ENCODE data around the gene FGF14.

FGF14 gene

GRCh38 chr13:101946401-101946800 lies 455.4 kb downstream of the FGF14 start:
- Histone ChIP-seq H3K4me3 (ENCODE audit: insufficient read length, low read depth) (no peak overlapping the region), H3K9ac (ENCODE audit: insufficient read length, low read depth) (no peak overlapping the region), H3K36me3 (ENCODE audit: insufficient read depth, insufficient read length, low read length) (no peaks in the 10 kb centered on the region), H3K9me3 (ENCODE audit: insufficient read depth, low read length) (no peaks in the 10 kb centered on the region), H3K27me3 (ENCODE audit: insufficient read depth, insufficient read length) (no peaks in the 10 kb centered on the region), H3K4me1 (ENCODE audit: insufficient read depth, insufficient read length) (no peaks in the 10 kb centered on the region)
- TF ChIP-seq YY1 (IDR thresholded peaks at IDR 0.05; ENCODE audit: insufficient read depth, insufficient read length): no peak
- DNase-seq (ENCODE audit: low read depth, low spot score): no peak

- Histone ChIP-seq H3K9ac (ENCODE audit: insufficient read length, low read depth) (no peak overlapping the region), H3K4me1 (ENCODE audit: insufficient read depth, insufficient read length) (no peaks in the 10 kb centered on the region), H3K27me3 (ENCODE audit: insufficient read depth, insufficient read length) (no peaks in the 10 kb centered on the region), H3K4me3 (ENCODE audit: insufficient read length, low read depth) (no peak overlapping the region), H3K36me3 (ENCODE audit: insufficient read depth, insufficient read length, low read length) (no peaks in the 10 kb centered on the region), H3K9me3 (ENCODE audit: insufficient read depth, low read length) (no peaks in the 10 kb centered on the region)
- TF ChIP-seq SUZ12 (IDR thresholded peaks at IDR 0.05; ENCODE audit: extremely low read depth, insufficient read depth, insufficient read length) (no peak), YY1 (IDR thresholded peaks at IDR 0.05; ENCODE audit: insufficient read depth, insufficient read length) (no peak), ZNF274 (IDR thresholded peaks at IDR 0.05; ENCODE audit: low read depth, low read length) (no peak)
- DNase-seq (ENCODE audit: low read depth, low spot score): no peak
These were observed 456.4 kb downstream of the FGF14 start for GRCh38 chr13:101945435-101945834.

GRCh38 chr13:101944521-101944920 lies 457.3 kb downstream of the FGF14 start:
- no peaks in the 10 kb centered on the region for H3K36me3 ChIP-seq (ENCODE audit: insufficient read depth, insufficient read length, low read length)
- H3K27me3 ChIP-seq (ENCODE audit: insufficient read depth, insufficient read length): no peaks in the 10 kb centered on the region
- no peak overlapping the region for H3K9ac ChIP-seq (ENCODE audit: insufficient read length, low read depth)
- DNase-seq (ENCODE audit: low read depth, low spot score): no peak
- no peaks in the 10 kb centered on the region for H3K9me3 ChIP-seq (ENCODE audit: insufficient read depth, low read length)
- TF ChIP-seq SUZ12 (IDR thresholded peaks at IDR 0.05; ENCODE audit: extremely low read depth, insufficient read depth, insufficient read length): no peak
- no peak for TF ChIP-seq ZNF274 (IDR thresholded peaks at IDR 0.05; ENCODE audit: low read depth, low read length)
- TF ChIP-seq YY1 (IDR thresholded peaks at IDR 0.05; ENCODE audit: insufficient read depth, insufficient read length): no peak
- no peaks in the 10 kb centered on the region for H3K4me1 ChIP-seq (ENCODE audit: insufficient read depth, insufficient read length)
- H3K4me3 ChIP-seq (ENCODE audit: insufficient read length, low read depth): no peak overlapping the region

GRCh38 chr13:101942535-101943157 lies 459.2 kb downstream of the FGF14 start:
- H3K4me3 ChIP-seq (ENCODE audit: insufficient read length, low read depth): no peak overlapping the region
- TF ChIP-seq SUZ12 (IDR thresholded peaks at IDR 0.05; ENCODE audit: extremely low read depth, insufficient read depth, insufficient read length) (no peak), YY1 (IDR thresholded peaks at IDR 0.05; ENCODE audit: insufficient read depth, insufficient read length) (no peak), ZNF274 (IDR thresholded peaks at IDR 0.05; ENCODE audit: low read depth, low read length) (no peak)
- no peaks in the 10 kb centered on the region for H3K9me3 ChIP-seq (ENCODE audit: insufficient read depth, low read length)
- DNase-seq (ENCODE audit: low read depth, low spot score): no peak
- no peaks in the 10 kb centered on the region for H3K4me1 ChIP-seq (ENCODE audit: insufficient read depth, insufficient read length)
- no peaks in the 10 kb centered on the region for H3K36me3 ChIP-seq (ENCODE audit: insufficient read depth, insufficient read length, low read length)
- H3K9ac ChIP-seq (ENCODE audit: insufficient read length, low read depth): no peak overlapping the region
- no peaks in the 10 kb centered on the region for H3K27me3 ChIP-seq (ENCODE audit: insufficient read depth, insufficient read length)

- no peaks in the 10 kb centered on the region for H3K36me3 ChIP-seq (ENCODE audit: insufficient read depth, insufficient read length, low read length)
- H3K27me3 ChIP-seq (ENCODE audit: insufficient read depth, insufficient read length): no peaks in the 10 kb centered on the region
- DNase-seq (ENCODE audit: low read depth, low spot score): no peak
- H3K4me1 ChIP-seq (ENCODE audit: insufficient read depth, insufficient read length): no peaks in the 10 kb centered on the region
- H3K9me3 ChIP-seq (ENCODE audit: insufficient read depth, low read length): no peaks in the 10 kb centered on the region
- no peak overlapping the region for H3K4me3 ChIP-seq (ENCODE audit: insufficient read length, low read depth)
- H3K9ac ChIP-seq (ENCODE audit: insufficient read length, low read depth): no peak overlapping the region
- TF ChIP-seq SUZ12 (IDR thresholded peaks at IDR 0.05; ENCODE audit: extremely low read depth, insufficient read depth, insufficient read length) (no peak), ZNF274 (IDR thresholded peaks at IDR 0.05; ENCODE audit: low read depth, low read length) (no peak), YY1 (IDR thresholded peaks at IDR 0.05; ENCODE audit: insufficient read depth, insufficient read length) (no peak)
These were observed 459.8 kb downstream of the FGF14 start for GRCh38 chr13:101942038-101942437.

GRCh38 chr13:101941095-101941783 lies 460.6 kb downstream of the FGF14 start:
- Histone ChIP-seq H3K4me3 (ENCODE audit: insufficient read length, low read depth) (no peak overlapping the region), H3K4me1 (ENCODE audit: insufficient read depth, insufficient read length) (no peaks in the 10 kb centered on the region), H3K9ac (ENCODE audit: insufficient read length, low read depth) (no peak overlapping the region), H3K27me3 (ENCODE audit: insufficient read depth, insufficient read length) (no peaks in the 10 kb centered on the region), H3K36me3 (ENCODE audit: insufficient read depth, insufficient read length, low read length) (no peaks in the 10 kb centered on the region), H3K9me3 (ENCODE audit: insufficient read depth, low read length) (no peaks in the 10 kb centered on the region)
- no peak for DNase-seq (ENCODE audit: low read depth, low spot score)
- TF ChIP-seq YY1 (IDR thresholded peaks at IDR 0.05; ENCODE audit: insufficient read depth, insufficient read length) (no peak), SUZ12 (IDR thresholded peaks at IDR 0.05; ENCODE audit: extremely low read depth, insufficient read depth, insufficient read length) (no peak), ZNF274 (IDR thresholded peaks at IDR 0.05; ENCODE audit: low read depth, low read length) (no peak)

- no peak for TF ChIP-seq ZNF274 (IDR thresholded peaks at IDR 0.05; ENCODE audit: low read depth, low read length)
- no peak for TF ChIP-seq YY1 (IDR thresholded peaks at IDR 0.05; ENCODE audit: insufficient read depth, insufficient read length)
- no peak for TF ChIP-seq SUZ12 (IDR thresholded peaks at IDR 0.05; ENCODE audit: extremely low read depth, insufficient read depth, insufficient read length)
- no peak overlapping the region for H3K9ac ChIP-seq (ENCODE audit: insufficient read length, low read depth)
These were observed 462.5 kb downstream of the FGF14 start for GRCh38 chr13:101939370-101939769.

More at GRCh38 chr13:101939370-101939769, 462.5 kb downstream of the FGF14 start:
- H3K4me1 ChIP-seq (ENCODE audit: insufficient read depth, insufficient read length): no peaks in the 10 kb centered on the region
- H3K9me3 ChIP-seq (ENCODE audit: insufficient read depth, low read length): no peaks in the 10 kb centered on the region
- H3K36me3 ChIP-seq (ENCODE audit: insufficient read depth, insufficient read length, low read length): no peaks in the 10 kb centered on the region
- no peaks in the 10 kb centered on the region for H3K27me3 ChIP-seq (ENCODE audit: insufficient read depth, insufficient read length)
- DNase-seq (ENCODE audit: low read depth, low spot score): no peak
- no peak overlapping the region for H3K4me3 ChIP-seq (ENCODE audit: insufficient read length, low read depth)
